OCI-LY1 (cell line): ENCODE data around the gene ZBTB43.

ENCODE experiments used
- H2AFZ ChIP-seq: fragments of 200-600 bp; sonication (generic), shearing (Covaris generic); 2 replicates; pipeline ENCODE4 v1.6.0; 2014; ENCODE audit warnings: antibody characterized with exemption, mild to moderate bottlenecking, low read length
- H3F3A ChIP-seq: fragments of 200-600 bp; sonication (generic), shearing (Covaris generic); 2 replicates; pipeline ENCODE4 v1.6.0; 2014; ENCODE audit warnings: mild to moderate bottlenecking, antibody characterized with exemption, low read length, moderate library complexity; ENCODE audit not compliant: insufficient read depth
- H3K27ac ChIP-seq: fragments of 200-600 bp; sonication (generic); 2 replicates; pipeline ENCODE4 v1.5.1; 2014; ENCODE audit warnings: low read length, mixed run types, mild to moderate bottlenecking, low read depth; ENCODE audit not compliant: poor library complexity, severe bottlenecking
- H3K27me3 ChIP-seq: fragments of 200-600 bp; sonication (generic); 2 replicates; pipeline ENCODE4 v1.6.0; 2014; ENCODE audit warnings: antibody characterized with exemption, mild to moderate bottlenecking, low read length, moderate library complexity; ENCODE audit not compliant: insufficient read depth
- H3K36me3 ChIP-seq: fragments of 200-600 bp; sonication (generic); 2 replicates; pipeline ENCODE4 v1.6.1; 2014; ENCODE audit warnings: mild to moderate bottlenecking, antibody characterized with exemption, low read length, moderate library complexity, mixed read lengths; ENCODE audit not compliant: insufficient read depth
- H3K4me1 ChIP-seq: fragments of 200-600 bp; sonication (generic); 2 replicates; pipeline ENCODE4 v1.5.1; 2014; ENCODE audit warnings: mild to moderate bottlenecking, low read length, moderate library complexity; ENCODE audit not compliant: insufficient read depth, severe bottlenecking
- H3K4me2 ChIP-seq: fragments of 200-600 bp; sonication (generic), shearing (Covaris generic); 2 replicates; pipeline ENCODE4 v1.6.1; 2014; ENCODE audit warnings: low read length
- H3K4me3 ChIP-seq: fragments of 200-600 bp; sonication (generic); 2 replicates; pipeline ENCODE4 v1.5.1; 2014; ENCODE audit warnings: low read length, low read depth, mild to moderate bottlenecking, mixed read lengths; ENCODE audit not compliant: poor library complexity, severe bottlenecking
- H3K79me2 ChIP-seq: fragments of 200-600 bp; shearing (Covaris generic); 2 replicates; pipeline ENCODE4 v1.6.1; 2016; ENCODE audit warnings: mixed run types, low read length, mixed read lengths; ENCODE audit not compliant: insufficient read depth
- H3K9ac ChIP-seq: fragments of 200-600 bp; sonication (generic), shearing (Covaris generic); 2 replicates; pipeline ENCODE4 v1.6.1; 2014; ENCODE audit warnings: mild to moderate bottlenecking, low read length, mixed read lengths
- H3K9me2 ChIP-seq: fragments of 200-600 bp; sonication (generic), shearing (Covaris generic); 2 replicates; pipeline ENCODE4 v1.6.1; 2014; ENCODE audit warnings: low read depth, mild to moderate bottlenecking, low read length, mixed read lengths
- H3K9me3 ChIP-seq: fragments of 200-600 bp; shearing (Covaris generic); 2 replicates; pipeline ENCODE4 v1.6.1; 2014; ENCODE audit warnings: low read length, mixed read lengths
- H4K20me1 ChIP-seq: fragments of 200-600 bp; sonication (generic), shearing (Covaris generic); 2 replicates; pipeline ENCODE4 v1.6.0; 2016; ENCODE audit warnings: mild to moderate bottlenecking, low read length; ENCODE audit not compliant: insufficient read depth
- EZH2 ChIP-seq: fragments of 200-600 bp; sonication (generic), shearing (Covaris generic); IDR thresholded peaks from 2 replicates; pipeline ENCODE4 v1.8.0; 2017; ENCODE audit warnings: borderline replicate concordance, mixed run types, mild to moderate bottlenecking, antibody characterized with exemption, low read length, moderate library complexity, mixed read lengths
- TF ChIP-seq, protein P1 (sequence below): fragments of 200-600 bp; sonication (generic), shearing (Covaris generic); IDR thresholded peaks from 2 replicates; pipeline ENCODE4 v1.5.1; 2017; ENCODE audit warnings: mild to moderate bottlenecking, antibody characterized with exemption, low read length, moderate library complexity, mixed read lengths

Gene ZBTB43

DNA sequence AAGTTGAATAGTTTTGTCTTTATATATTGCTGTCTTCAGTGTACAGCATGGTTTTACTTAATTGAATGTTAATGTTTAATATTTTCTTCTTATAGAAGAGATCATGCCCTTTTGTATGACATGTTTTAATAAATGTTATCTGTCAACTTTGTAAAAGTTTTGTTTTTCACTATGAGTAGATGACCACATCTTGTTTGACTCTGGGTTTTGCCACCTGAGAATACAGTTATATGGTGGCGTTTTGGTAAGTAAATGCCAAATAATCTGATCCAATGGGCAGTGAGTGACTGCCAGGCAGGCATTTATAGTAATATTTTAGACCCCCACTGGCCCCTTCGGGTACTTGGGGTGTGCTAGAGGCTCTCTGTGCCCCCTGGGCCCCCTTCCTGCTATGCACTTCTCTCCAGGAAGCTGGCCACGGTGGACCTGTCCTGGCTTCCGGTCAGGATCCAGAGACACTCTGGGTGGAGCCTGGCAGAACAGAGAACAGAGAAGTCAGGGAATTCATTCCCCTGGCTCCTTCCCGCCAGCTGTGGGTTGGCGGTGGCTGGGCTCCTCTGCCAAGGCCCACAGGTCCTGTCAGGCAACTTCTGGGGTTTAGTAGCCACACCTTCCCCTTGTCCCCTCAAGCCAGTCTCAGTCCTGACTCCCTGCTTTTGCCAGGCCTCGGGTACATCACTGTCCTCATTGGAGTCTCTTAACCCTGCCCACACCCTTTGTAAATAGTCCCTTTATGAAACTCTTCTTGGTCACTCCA is 33.4 kb downstream of the ZBTB43 start:
- Histone ChIP-seq H2AFZ (no peak overlapping the region), H3K4me2 (no peak overlapping the region), H3K36me3 (peaks cover 16% of the 10 kb centered on the region), H3K9me2 (no peaks in the 10 kb centered on the region), H3K4me3 (no peak overlapping the region), H3K4me1 (no peaks in the 10 kb centered on the region), H3K27ac (no peak overlapping the region), H3K9ac (no peak overlapping the region), H3K79me2 (no peaks in the 10 kb centered on the region), H3K27me3 (no peaks in the 10 kb centered on the region), H3F3A (no peaks in the 10 kb centered on the region), H4K20me1 (no peaks in the 10 kb centered on the region), H3K9me3 (no peaks in the 10 kb centered on the region)
- TF ChIP-seq, protein P1, sequence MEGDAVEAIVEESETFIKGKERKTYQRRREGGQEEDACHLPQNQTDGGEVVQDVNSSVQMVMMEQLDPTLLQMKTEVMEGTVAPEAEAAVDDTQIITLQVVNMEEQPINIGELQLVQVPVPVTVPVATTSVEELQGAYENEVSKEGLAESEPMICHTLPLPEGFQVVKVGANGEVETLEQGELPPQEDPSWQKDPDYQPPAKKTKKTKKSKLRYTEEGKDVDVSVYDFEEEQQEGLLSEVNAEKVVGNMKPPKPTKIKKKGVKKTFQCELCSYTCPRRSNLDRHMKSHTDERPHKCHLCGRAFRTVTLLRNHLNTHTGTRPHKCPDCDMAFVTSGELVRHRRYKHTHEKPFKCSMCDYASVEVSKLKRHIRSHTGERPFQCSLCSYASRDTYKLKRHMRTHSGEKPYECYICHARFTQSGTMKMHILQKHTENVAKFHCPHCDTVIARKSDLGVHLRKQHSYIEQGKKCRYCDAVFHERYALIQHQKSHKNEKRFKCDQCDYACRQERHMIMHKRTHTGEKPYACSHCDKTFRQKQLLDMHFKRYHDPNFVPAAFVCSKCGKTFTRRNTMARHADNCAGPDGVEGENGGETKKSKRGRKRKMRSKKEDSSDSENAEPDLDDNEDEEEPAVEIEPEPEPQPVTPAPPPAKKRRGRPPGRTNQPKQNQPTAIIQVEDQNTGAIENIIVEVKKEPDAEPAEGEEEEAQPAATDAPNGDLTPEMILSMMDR = no peak
- no peak for TF ChIP-seq EZH2

DNA sequence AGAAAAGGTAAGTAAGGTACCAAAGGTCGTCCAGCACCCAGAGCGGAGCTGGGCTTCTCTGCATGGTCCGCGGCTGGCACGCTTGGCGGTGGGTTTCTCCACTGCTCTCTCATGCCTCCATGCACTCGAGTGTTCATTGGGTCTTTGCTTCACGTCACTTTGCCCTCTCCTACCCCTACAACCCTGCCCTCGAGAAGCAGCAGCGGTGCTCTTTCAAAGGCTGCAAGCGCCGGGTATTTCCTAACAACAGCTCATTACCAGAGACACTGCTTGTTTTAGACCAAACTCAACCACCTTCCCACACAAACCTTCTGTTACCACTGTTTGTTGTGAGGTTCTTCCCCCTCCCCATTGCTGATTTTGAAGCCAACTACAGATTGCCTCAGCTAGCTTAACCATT is 34.1 kb downstream of the ZBTB43 start:
- Histone ChIP-seq H3K9me3 (no peaks in the 10 kb centered on the region), H3K27ac (no peak overlapping the region), H3K79me2 (no peaks in the 10 kb centered on the region), H3K27me3 (no peaks in the 10 kb centered on the region), H3K9me2 (no peaks in the 10 kb centered on the region), H3K4me2 (no peak overlapping the region), H3K4me3 (no peak overlapping the region), H4K20me1 (no peaks in the 10 kb centered on the region), H3K36me3 (peaks cover 9% of the 10 kb centered on the region), H3K9ac (no peak overlapping the region), H2AFZ (no peak overlapping the region), H3F3A (no peaks in the 10 kb centered on the region), H3K4me1 (no peaks in the 10 kb centered on the region)
- TF ChIP-seq, protein P1 = no peak
- no peak for TF ChIP-seq EZH2

DNA sequence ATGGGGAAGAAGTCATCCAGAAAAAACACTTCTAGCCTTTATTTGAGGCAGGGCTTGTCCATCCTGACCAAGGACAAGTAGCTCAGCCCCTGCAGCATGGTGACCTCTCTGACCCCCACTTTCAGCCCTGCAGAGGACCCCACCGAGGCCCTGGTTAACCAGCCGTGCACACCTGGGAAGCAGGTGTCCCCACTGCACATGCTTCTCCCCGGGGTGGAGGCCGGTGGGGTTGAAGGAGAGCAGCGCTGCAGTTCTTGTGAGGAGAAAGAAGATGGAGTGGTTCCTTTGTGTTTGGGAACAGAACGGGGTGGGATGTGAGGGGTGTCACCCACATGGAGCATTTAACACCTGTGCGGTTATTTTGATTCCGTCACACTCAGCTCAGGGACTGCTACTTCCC is 34.5 kb downstream of the ZBTB43 start:
- H3K4me3 ChIP-seq = no peak overlapping the region
- H3K4me2 ChIP-seq = no peak overlapping the region
- no peak overlapping the region for H2AFZ ChIP-seq
- H3K9me3 ChIP-seq = no peaks in the 10 kb centered on the region
- no peaks in the 10 kb centered on the region for H3K4me1 ChIP-seq
- H3K79me2 ChIP-seq = no peaks in the 10 kb centered on the region
- H3F3A ChIP-seq = no peaks in the 10 kb centered on the region
- H3K9ac ChIP-seq = no peak overlapping the region
- TF ChIP-seq, protein P1 = no peak
- TF ChIP-seq EZH2 = no peak
- H4K20me1 ChIP-seq = no peaks in the 10 kb centered on the region
- no peak overlapping the region for H3K27ac ChIP-seq
- no peaks in the 10 kb centered on the region for H3K9me2 ChIP-seq
- no peaks in the 10 kb centered on the region for H3K27me3 ChIP-seq
- peaks cover 5% of the 10 kb centered on the region for H3K36me3 ChIP-seq
